Ovary (tissue), 9 donors: ENCODE measurements around the gene CFH. TPM values are rescaled to one million over a fixed set of nuclear protein-coding genes. Genes with fewer than 3 reads are reported as not detected.

Experiments
- polyA plus RNA-seq, 2 donors: library from polyadenylated mRNA; stranded (reverse); fragments of 200-250 nt in 1 of 2; fragments of 350-450 nt in 1 of 2; fragmentation: Illumina TruSeq in 1 of 2; extraction: RNeasy Lipid Tissue Mini Kit (QIAGEN cat#74804) in 1 of 2; gene quantifications; one replicate each; pipeline ENCODE4 v1.2.3, GENCODE V29; 2013 to 2014
- total RNA-seq, 7 donors: library from RNA; depleted of rRNA in 2 of 7; stranded (reverse); fragments of >200 nt in 2 of 7; fragmentation: NEBNext Ultra II Directional in 3 of 7; extraction: Animal tissue kit (Norgen Biotek cat#: 25700) in 3 of 7; gene quantifications; one replicate each; pipeline versions ENCODE4 v1.1.0 to v1.2.4, GENCODE V29; 2016 to 2023
- donor health status: DM: no; HTN: no; CAD: no; lungs with moderate emphysema.
- donor health status: DM: no; HTN: no; CAD: no.
- donor health status: Bipolar disorder and iron deficiency.
- donor health status: DM: yes; HTN: yes; CAD: no.
- donor health status: DM: no; HTN: no; CAD: no.
- donor health status: DM: yes; HTN: yes; CAD: no.

The CFH gene
- total and polyA plus RNA-seq, 9 donors, result 95.4 to 438 (median 271) TPM

Other genes with a start within 250 kb of the CFH start
- gene KCNT2, start 43.6 kb upstream of the CFH start, total RNA-seq, result 10 to 100 TPM in 6 of 7 donors, 1 to 10 TPM in 1; 9.3 to 34.9 (median 22.1) TPM
- 1 to 10 TPM; 5.3 to 9.4 TPM for gene KCNT2, start 43.6 kb upstream of the CFH start, polyA plus RNA-seq
- gene CFHR3, start 122.8 kb downstream of the CFH start, total RNA-seq, result 1 to 10 TPM in 1 of 7 donors, under 1 TPM in 6; 0.11 to 1.0 (median 0.56) TPM
- gene CFHR3, start 122.8 kb downstream of the CFH start, polyA plus RNA-seq, result under 1 TPM; 0.24 to 0.25 TPM
- gene CFHR1, start 167.7 kb downstream of the CFH start, total RNA-seq, result under 1 TPM in 4 of 7 donors, not detected in 3; 0.30 to 0.87 (median 0.78) TPM
- gene CFHR1, start 167.7 kb downstream of the CFH start, polyA plus RNA-seq, result 1 to 10 TPM; 1.3 to 1.5 TPM
- gene CFHR4, start 236.0 kb downstream of the CFH start, total RNA-seq, result not detected
- not detected for gene CFHR4, start 236.0 kb downstream of the CFH start, polyA plus RNA-seq